Caki2 (cell line): ENCODE data around the gene CCDC197. TPM values are rescaled to one million over a fixed set of nuclear protein-coding genes. Genes with fewer than 3 reads are reported as not detected.
A peak's percentile ranks its signal among the peaks of the same experiment; 100 is the strongest.

Source experiments
- DNase-seq: peaks from one replicate; pipeline ENCODE4 v3.0.0-alpha.2; 2015; ENCODE audit warnings: low read depth
- in situ Hi-C: cut with HindIII; loops from 2 replicates; pipeline ENCODE4 v1.10.0; 2016; ENCODE audit warnings: low sequenced_read_pairs, low pct_unique_long_range_greater_than_20kb, mixed read lengths
- total RNA-seq: library from RNA; depleted of rRNA; stranded (reverse); fragments of >200 nt; shearing (Covaris generic); gene quantifications from 2 replicates; pipeline ENCODE4 v1.2.3, GENCODE V29; 2014; ENCODE audit warnings: low replicate concordance

CCDC197 gene
- total RNA-seq, 1 experiment from 2014 or later: not detected

DNA sequence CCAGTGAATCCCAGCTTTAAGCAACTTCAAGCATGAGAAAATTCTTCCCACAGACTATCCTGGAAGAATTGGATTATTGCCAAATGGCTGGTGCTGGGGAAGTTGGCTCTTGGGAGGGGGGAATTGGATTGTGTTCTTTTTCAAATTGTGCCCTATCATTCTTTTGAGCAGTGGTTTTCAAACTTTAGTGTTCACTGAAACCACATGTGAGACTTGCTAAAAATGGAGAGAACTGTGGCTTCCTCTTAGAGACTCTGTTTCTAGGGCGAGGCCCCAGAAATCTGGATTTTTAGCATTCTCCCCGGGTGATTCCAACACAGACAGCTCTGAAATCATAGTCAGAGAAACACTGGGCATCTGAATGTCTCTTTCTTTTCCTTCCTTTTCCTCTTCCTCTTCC is 14.7 kb downstream of the CCDC197 start:
- in situ Hi-C loops: no loop called here
- no peak for DNase-seq

DNA sequence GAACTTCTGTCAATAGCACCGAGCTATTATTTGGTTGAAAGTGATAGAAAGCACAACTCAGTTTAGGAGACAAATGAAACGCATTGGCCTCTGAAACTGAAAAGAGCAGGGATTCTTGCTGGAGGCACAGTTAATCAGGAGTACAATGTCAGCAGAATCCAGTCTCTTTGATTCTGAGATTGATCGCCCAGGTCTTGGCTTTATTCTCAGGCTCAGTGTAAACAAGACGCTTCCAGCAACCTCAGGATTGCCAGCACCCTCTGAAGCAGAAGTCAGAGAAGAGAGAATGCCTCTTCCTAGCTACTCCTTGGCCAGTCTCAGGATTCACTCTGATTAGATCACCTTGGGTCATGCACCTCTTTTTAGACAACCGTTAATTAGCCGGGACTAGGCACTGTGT is 17.3 kb downstream of the CCDC197 start:
- in situ Hi-C loops: no loop called here
- DNase-seq: no peak

DNA sequence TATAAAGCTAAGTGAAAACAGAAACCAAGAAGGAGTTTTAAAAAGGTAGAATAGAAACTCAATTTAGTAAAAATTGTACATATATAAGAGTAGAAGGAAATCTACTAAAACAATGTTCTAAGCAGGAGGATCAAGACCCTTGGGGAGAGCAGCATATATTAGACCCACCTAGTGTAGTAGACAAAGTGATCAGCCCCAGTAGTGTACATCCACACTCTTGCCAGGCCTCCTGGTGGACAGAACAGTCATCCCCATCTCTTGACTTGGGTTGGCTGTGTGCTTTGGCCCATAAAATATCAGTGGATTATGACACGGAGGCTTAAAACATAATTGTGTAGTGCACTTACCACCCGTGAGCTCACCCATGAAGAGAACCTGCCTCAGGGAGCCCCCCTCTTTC is 18.1 kb downstream of the CCDC197 start:
- DNase-seq: no peak
- in situ Hi-C loops: no loop called here

DNA sequence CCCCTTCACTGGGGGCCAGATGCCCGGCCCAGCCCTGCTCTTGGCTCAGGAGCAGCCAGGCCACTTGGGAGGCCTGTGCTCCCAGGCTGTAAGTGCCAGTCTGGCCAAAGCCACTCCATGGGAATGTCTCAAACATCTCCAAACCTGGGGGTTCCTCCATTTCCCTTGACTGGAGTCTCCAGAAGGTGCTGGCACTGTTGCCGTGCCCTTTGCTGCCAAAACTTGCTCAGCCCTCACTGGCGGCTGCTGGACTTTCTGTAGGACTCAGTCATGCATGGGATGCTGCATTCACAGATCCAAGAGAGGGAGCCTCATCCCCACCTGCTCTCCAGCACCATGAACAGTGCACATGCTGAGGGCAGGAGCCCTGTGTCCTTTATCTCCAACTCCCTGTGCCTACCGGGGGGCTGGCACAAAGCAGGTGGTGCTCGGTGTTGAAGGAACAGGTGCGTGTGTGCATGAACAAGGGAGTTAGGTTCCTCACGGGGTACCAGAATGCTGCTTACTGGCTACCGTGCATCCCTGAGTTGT is 19.4 kb downstream of the CCDC197 start:
- in situ Hi-C loops: no loop called here
- no peak for DNase-seq

DNA sequence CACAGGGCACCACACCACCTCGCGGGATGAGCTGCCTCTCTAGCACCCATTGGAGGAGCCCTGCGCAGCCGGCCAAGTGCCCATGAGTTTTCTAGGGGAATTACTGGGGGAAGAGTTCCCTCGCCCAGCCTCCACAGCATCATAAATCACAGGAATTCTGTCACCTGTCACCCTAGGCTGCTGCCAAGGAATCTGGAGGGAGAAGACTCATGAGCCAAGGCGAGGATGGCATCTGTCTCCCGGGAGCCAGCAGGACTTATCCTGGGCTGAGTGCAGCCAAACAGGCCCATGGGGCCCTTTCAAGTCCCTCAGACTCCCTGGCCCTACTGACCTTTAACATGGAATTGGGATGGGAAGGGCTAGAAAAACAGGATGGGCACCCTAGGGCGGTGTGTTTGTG is 21.2 kb downstream of the CCDC197 start:
- in situ Hi-C loops: no loop called here
- no peak for DNase-seq

DNA sequence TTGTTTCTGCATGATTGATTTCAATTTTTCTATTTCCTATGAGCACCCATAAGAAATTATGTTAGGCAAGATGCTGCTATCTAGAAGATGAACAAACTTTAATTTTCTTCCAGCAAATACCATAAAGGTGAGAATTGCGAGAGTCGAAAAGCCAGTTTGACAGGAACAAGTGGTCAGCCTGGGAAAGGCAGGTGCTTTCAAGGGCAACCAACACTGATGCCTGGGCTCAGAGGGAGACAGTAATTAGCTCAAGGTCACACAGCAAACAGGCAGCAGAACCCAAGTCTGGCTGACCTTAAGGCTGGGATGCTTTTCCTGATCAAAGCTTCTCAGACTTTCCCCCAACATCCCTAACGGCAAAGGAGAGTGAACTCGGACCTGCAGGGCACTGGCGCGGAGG is 22.2 kb downstream of the CCDC197 start:
- in situ Hi-C loops: no loop called here
- DNase-seq: no peak

DNA sequence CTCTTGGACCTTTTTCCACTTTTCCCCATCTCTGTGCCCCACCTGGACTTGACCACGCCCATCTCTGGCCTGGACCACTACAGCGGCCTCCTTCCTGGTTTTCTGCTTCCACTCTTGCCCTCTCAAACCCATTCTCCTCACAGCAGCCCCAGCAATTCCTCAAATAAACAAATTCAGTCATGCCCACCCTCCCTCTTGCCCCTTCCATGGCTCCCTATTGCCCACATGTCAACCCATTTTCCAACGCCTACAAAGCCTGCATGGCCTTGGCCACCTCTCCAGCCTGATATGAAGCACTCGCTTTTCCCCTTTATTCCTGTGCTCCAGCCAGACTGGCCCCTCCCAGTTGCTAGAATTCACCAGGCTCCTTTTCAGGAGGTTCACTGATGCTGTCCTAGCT is 23.2 kb downstream of the CCDC197 start:
- no peak for DNase-seq
- in situ Hi-C loops: no loop called here

DNA sequence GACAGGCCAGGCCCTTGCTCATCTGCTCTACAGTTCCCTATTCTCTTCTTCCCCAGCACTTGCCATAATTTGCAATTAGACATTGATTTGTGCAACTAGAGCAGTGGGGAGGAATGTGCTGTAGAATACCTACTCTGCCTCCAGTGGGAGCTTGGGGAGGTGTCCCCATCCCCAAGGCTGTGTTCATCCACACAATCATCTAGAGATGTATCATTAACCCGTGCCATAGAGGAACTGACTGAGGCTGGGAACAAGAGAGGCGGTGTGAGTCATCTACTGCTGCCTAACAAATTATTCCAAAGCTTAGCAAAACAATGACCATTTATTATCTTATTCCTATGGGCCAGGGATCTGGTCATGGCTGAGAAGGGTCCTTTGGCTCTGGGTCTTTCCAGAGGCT is 23.9 kb downstream of the CCDC197 start:
- DNase-seq: peak; percentile 40
- in situ Hi-C loops: no loop called here

GRCh38 chr14:94021416-94022157 is 24.5 kb downstream of the CCDC197 start:
- DNase-seq: no peak
- in situ Hi-C loops: no loop called here

DNA sequence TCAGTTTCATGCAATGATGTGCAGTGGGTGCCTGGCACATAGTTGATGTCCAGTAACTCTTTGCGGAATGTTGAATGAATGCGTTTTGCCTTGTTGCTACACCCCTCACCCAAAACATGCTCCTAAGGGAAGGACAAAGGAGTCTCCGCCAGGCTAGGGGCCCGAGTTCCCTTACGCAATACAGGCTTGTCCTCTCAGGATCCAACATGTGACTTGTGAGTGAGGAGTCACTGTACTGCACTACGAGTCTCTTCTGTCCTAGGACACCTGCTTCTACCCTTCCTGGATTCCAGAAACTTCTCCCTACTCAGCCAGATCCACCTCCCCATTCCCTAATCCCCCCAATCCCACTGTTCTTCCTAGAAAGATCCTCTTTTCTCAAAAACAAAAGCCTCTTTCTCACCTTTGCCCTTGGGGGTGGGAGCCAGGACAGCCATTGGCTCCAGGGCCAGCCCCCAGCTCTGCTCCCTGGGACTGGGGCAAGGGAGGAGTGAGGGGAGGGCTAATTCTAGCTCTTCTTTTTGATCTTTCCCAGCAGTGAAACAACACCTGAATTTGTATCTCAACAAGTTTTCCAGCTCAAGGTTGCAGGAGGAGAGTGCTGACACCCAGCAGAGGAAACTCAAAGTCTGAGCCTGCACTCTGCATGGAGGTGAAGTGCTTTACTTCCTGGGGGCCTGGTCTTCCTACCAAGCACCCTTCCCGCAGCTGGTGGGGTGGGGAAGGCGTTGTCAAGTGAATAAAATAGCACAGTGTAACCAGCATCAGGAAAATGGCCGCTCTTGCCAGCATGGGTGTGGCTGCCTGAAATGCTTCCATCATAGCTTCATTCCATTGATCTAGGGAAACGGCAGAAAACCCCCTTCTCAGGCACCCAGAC is 25.7 kb downstream of the CCDC197 start:
- no peak for DNase-seq

GRCh38 chr14:94024549-94024948 is 27.4 kb downstream of the CCDC197 start:
- no peak for DNase-seq
- in situ Hi-C loops: no loop called here

More for the DNA sequence above, 25.7 kb downstream of the CCDC197 start:
- in situ Hi-C loops: no loop called here

DNA sequence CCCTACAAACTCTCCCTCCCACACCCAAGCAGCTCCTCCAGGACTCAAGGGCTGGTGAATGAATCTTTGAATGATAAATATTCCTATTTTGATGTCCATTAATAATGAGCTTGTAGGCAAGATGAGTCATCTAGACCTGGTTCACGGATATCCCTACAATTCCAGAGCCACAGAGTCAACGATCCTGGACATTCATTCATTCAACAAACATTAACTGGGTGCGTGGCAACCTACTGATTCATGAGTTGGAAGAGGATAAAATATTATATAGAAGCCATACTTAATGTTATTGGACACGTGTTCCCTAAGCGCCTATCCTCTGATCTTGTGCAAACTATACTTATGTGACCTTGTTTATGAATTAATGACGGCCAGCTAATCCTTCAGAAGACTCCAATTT is 28.6 kb downstream of the CCDC197 start:
- in situ Hi-C loops: no loop called here
- no peak for DNase-seq

DNA sequence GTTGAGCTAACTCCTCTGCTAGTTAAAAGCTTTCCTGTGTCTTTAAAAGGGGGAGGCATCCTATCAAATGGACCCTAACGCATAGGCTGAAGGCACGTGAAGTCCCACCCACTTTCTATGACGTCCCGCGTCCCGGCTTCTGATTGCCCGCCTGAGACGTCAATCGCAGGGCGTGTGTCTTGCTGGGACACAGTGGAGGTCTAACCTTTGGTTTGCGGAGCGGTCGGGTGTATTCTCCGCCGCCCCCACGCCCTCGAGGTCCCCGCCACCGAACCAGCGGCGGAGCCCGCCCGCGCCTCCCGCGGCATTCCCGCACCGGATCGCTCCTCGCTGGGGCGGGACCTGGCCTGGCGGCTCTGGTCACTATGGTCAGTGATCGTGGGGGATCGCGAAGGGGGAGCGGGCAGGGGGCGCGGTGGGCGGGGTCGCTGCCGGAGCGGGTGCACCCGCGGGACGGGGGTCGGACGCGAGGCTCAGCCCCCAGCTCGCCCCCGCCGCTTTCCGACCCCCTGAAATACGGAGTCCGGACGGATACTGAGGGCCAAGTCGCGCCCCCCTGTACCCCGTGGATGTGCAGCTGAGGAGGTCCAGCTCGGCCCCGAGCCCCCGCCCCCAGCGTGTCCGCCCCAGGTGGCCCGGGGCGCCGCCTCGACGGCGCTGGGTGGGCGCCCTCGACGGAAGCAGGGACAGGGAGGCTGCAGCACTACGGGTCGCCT is 29.2 kb downstream of the CCDC197 start, which contains the start of gene OTUB2:
Gene OTUB2 (plus strand): TSS at position 168 of the 716 bp plus-strand sequence. CDS start 198 bp downstream, at position 366.
- in situ Hi-C loops: no loop called here

GRCh38 chr14:94026889-94027469 is 29.9 kb downstream of the CCDC197 start:
- in situ Hi-C loops: no loop called here
- no peak for DNase-seq

More for the DNA sequence above, 29.2 kb downstream of the CCDC197 start, which contains the start of gene OTUB2:
- DNase-seq: peak; percentile 97

GRCh38 chr14:94027566-94028449 is 30.7 kb downstream of the CCDC197 start:
- DNase-seq: peak; percentile 44
- in situ Hi-C loops: no loop called here

GRCh38 chr14:94028450-94028826 is 31.3 kb downstream of the CCDC197 start:
- DNase-seq: peak; percentile 66

DNA sequence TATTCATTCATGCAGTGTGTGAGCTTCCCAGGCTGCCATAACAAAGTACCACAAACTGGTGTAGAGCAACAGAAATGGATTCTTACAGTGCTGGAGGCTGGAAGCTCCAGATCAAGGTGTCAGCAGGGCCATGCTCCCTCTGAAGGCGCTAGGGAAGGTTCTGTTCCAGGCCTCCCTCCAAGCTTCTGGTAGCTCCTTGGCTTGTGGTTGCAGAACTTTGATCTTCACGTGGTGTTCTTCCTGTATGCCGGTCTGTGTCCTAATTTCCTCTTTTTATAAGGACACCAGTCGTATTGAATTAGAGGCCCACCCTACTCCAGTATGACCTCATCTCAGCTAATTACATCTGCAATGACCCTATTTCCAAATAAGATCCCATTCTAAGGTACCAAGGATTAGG is 32.2 kb downstream of the CCDC197 start:
- in situ Hi-C loops: no loop called here
- DNase-seq: no peak

More at GRCh38 chr14:94028450-94028826, 31.3 kb downstream of the CCDC197 start:
- in situ Hi-C loops: no loop called here
